ENCODE measurements around the gene EVX1. TPM values are rescaled to one million over a fixed set of nuclear protein-coding genes. Genes with fewer than 3 reads are reported as not detected.

EVX1 gene
- total RNA-seq, 1 donor from 2014 or later, result not detected

GRCh38 chr7:27241189-27242056 lies 1.2 kb upstream of the EVX1 start:
- H3K36me3 ChIP-seq, result no peaks in the 10 kb centered on the region
- no peaks in the 10 kb centered on the region for H3K9me3 ChIP-seq (replicated peaks)
- TF ChIP-seq CTCF (IDR thresholded peaks at IDR 0.05; ENCODE audit: borderline replicate concordance), result no peak
- peaks cover 50% of the 10 kb centered on the region for H3K4me1 ChIP-seq
- no peak overlapping the region for H3K27ac ChIP-seq (replicated peaks)
- intact Hi-C loops (cut with micrococcal nuclease), result no loop called here
- peaks cover 100% of the 10 kb centered on the region for H3K27me3 ChIP-seq (ENCODE audit: low read depth)
- H3K4me3 ChIP-seq, result no peak overlapping the region
- DNase-seq, result no peak

GRCh38 chr7:27242154-27242553 lies 448 bp upstream of the EVX1 start:
- no peak for TF ChIP-seq CTCF (IDR thresholded peaks at IDR 0.05; ENCODE audit: borderline replicate concordance)
- Histone ChIP-seq H3K36me3 (no peaks in the 10 kb centered on the region), H3K27me3 (ENCODE audit: low read depth) (peaks cover 100% of the 10 kb centered on the region), H3K9me3 (replicated peaks) (no peaks in the 10 kb centered on the region), H3K4me1 (peaks cover 51% of the 10 kb centered on the region), H3K4me3 (peak overlapping the region; percentile 44), H3K27ac (replicated peaks) (no peak overlapping the region)
- DNase-seq, result no peak
- intact Hi-C loops (cut with micrococcal nuclease), result no loop called here

GRCh38 chr7:27243340-27244163 lies 950 bp downstream of the EVX1 start:
- H3K4me1 ChIP-seq, result peaks cover 51% of the 10 kb centered on the region
- no peaks in the 10 kb centered on the region for H3K36me3 ChIP-seq
- H3K27me3 ChIP-seq (ENCODE audit: low read depth), result peaks cover 100% of the 10 kb centered on the region
- DNase-seq, result no peak
- no peak overlapping the region for H3K27ac ChIP-seq (replicated peaks)
- no peak for TF ChIP-seq CTCF (IDR thresholded peaks at IDR 0.05; ENCODE audit: borderline replicate concordance)
- intact Hi-C loops (cut with micrococcal nuclease), result no loop called here
- H3K9me3 ChIP-seq (replicated peaks), result no peaks in the 10 kb centered on the region
- H3K4me3 ChIP-seq, result peak overlapping the region; percentile 44

- H3K4me3 ChIP-seq, result no peak overlapping the region
- no peak for DNase-seq
- H3K27me3 ChIP-seq (ENCODE audit: low read depth), result peaks cover 100% of the 10 kb centered on the region
- no peaks in the 10 kb centered on the region for H3K36me3 ChIP-seq
- H3K27ac ChIP-seq (replicated peaks), result no peak overlapping the region
- intact Hi-C loops (cut with micrococcal nuclease), result no loop called here
- H3K9me3 ChIP-seq (replicated peaks), result no peaks in the 10 kb centered on the region
- TF ChIP-seq CTCF (IDR thresholded peaks at IDR 0.05; ENCODE audit: borderline replicate concordance), result no peak
- H3K4me1 ChIP-seq, result peaks cover 45% of the 10 kb centered on the region
These were observed 2.0 kb downstream of the EVX1 start for GRCh38 chr7:27244488-27245123.

GRCh38 chr7:27245124-27245797 lies 2.7 kb downstream of the EVX1 start:
- no peaks in the 10 kb centered on the region for H3K9me3 ChIP-seq (replicated peaks)
- TF ChIP-seq CTCF (IDR thresholded peaks at IDR 0.05; ENCODE audit: borderline replicate concordance), result no peak
- peak overlapping the region; percentile 52 for H3K4me3 ChIP-seq
- peaks cover 100% of the 10 kb centered on the region for H3K27me3 ChIP-seq (ENCODE audit: low read depth)
- H3K4me1 ChIP-seq, result peaks cover 38% of the 10 kb centered on the region
- H3K27ac ChIP-seq (replicated peaks), result no peak overlapping the region
- DNase-seq, result no peak
- intact Hi-C loops (cut with micrococcal nuclease), result no loop called here
- H3K36me3 ChIP-seq, result no peaks in the 10 kb centered on the region

All from left ventricle myocardium inferior (tissue), 1 donor.